ENCODE measurements around the gene SLC26A3.

- TF ChIP-seq ZNF24 (tag by site-specific recombination; IDR thresholded peaks at IDR 0.05) (no peak), CTCF (tag by site-specific recombination; IDR thresholded peaks at IDR 0.05) (no peak), ZNF311 (tag by site-specific recombination; IDR thresholded peaks at IDR 0.05; ENCODE audit: borderline replicate concordance) (no peak), TSHZ1 (tag by site-specific recombination; IDR thresholded peaks at IDR 0.05; ENCODE audit: borderline replicate concordance) (no peak), ZNF707 (tag by site-specific recombination; IDR thresholded peaks at IDR 0.05) (no peak), SETDB1 (IDR thresholded peaks at IDR 0.05; ENCODE audit: insufficient read length, low read length) (no peak), ZSCAN30 (tag by site-specific recombination; IDR thresholded peaks at IDR 0.05) (no peak), ZNF211 (tag by site-specific recombination; IDR thresholded peaks at IDR 0.05; ENCODE audit: low read depth) (no peak), ZNF664 (tag by site-specific recombination; IDR thresholded peaks at IDR 0.05) (no peak)
Measured at GRCh38 chr7:107758667-107759066, 44.4 kb downstream of the SLC26A3 start.

All from HEK293 (cell line).